ENCODE measurements around the gene ATOH8. TPM values are rescaled to one million over a fixed set of nuclear protein-coding genes. Genes with fewer than 3 reads are reported as not detected.

ATOH8 gene
- polyA plus RNA-seq, 6 donors from 2014 or later: not detected

- no peak for ATAC-seq (ENCODE audit: low read depth in 2 of 2)
- Mint-ChIP-seq H3K4me1 (peaks cover 16 to 23% (median 20%) of the 10 kb centered on the region in 3 donors), H3K4me3 (peak overlapping the region in 5 of 8 donors; percentile 8 to 42 (median 15)), H3K9me3 (no peaks in the 10 kb centered on the region), H3K36me3 (no peaks in the 10 kb centered on the region), H3K27ac (no peak overlapping the region), H3K27me3 (peaks cover 38 to 74% (median 65%) of the 10 kb centered on the region in 3 donors)
- no peak for DNase-seq
Observed at GRCh38 chr2:85756195-85756594, 2.4 kb downstream of the ATOH8 start.

- H3K4me1 Mint-ChIP-seq: peaks cover 16 to 23% (median 20%) of the 10 kb centered on the region in 3 donors
Observed at GRCh38 chr2:85756822-85757435, 3.1 kb downstream of the ATOH8 start.

GRCh38 chr2:85757860-85758259, 4.1 kb downstream of the ATOH8 start:
- H3K36me3 Mint-ChIP-seq: no peaks in the 10 kb centered on the region
- H3K4me3 Mint-ChIP-seq: no peak overlapping the region
- no peaks in the 10 kb centered on the region for H3K9me3 Mint-ChIP-seq
- no peak overlapping the region for H3K27ac Mint-ChIP-seq
- ATAC-seq (ENCODE audit: low read depth in 2 of 2) (no peak), DNase-seq (no peak)
- H3K4me1 Mint-ChIP-seq: peaks cover 13 to 23% (median 20%) of the 10 kb centered on the region in 3 donors
- H3K27me3 Mint-ChIP-seq: peaks cover 33 to 72% (median 66%) of the 10 kb centered on the region in 3 donors

More at GRCh38 chr2:85756822-85757435, 3.1 kb downstream of the ATOH8 start:
- peak overlapping the region in 2 of 6 donors; percentile 24 to 30 for H3K27ac Mint-ChIP-seq
- H3K27me3 Mint-ChIP-seq: peaks cover 40 to 70% (median 60%) of the 10 kb centered on the region in 3 donors
- H3K9me3 Mint-ChIP-seq: no peaks in the 10 kb centered on the region
- no peaks in the 10 kb centered on the region for H3K36me3 Mint-ChIP-seq
- H3K4me3 Mint-ChIP-seq: peak overlapping the region in 3 of 8 donors; percentile 8 to 30 (median 10)
- no peak for ATAC-seq (ENCODE audit: low read depth in 2 of 2)
- no peak for DNase-seq

GRCh38 chr2:85758361-85759256, 4.8 kb downstream of the ATOH8 start:
- H3K36me3 Mint-ChIP-seq: no peaks in the 10 kb centered on the region
- no peak for ATAC-seq (ENCODE audit: low read depth in 2 of 2)
- DNase-seq: no peak
- H3K27ac Mint-ChIP-seq: no peak overlapping the region
- H3K27me3 Mint-ChIP-seq: peaks cover 33 to 74% (median 68%) of the 10 kb centered on the region in 3 donors
- no peaks in the 10 kb centered on the region for H3K9me3 Mint-ChIP-seq
- H3K4me1 Mint-ChIP-seq: peaks cover 13 to 16% (median 13%) of the 10 kb centered on the region in 3 donors
- H3K4me3 Mint-ChIP-seq: no peak overlapping the region

GRCh38 chr2:85759257-85759613, 5.4 kb downstream of the ATOH8 start:
- Mint-ChIP-seq H3K27me3 (peaks cover 35 to 80% (median 72%) of the 10 kb centered on the region in 3 donors), H3K4me1 (peaks cover 13% of the 10 kb centered on the region in 3 donors), H3K27ac (no peak overlapping the region), H3K9me3 (no peaks in the 10 kb centered on the region), H3K36me3 (no peaks in the 10 kb centered on the region), H3K4me3 (no peak overlapping the region)
- no peak for ATAC-seq (ENCODE audit: low read depth in 2 of 2)
- DNase-seq: no peak

- H3K4me1 Mint-ChIP-seq: peaks cover 7 to 8% (median 7%) of the 10 kb centered on the region in 3 donors
- H3K36me3 Mint-ChIP-seq: no peaks in the 10 kb centered on the region
- ATAC-seq (ENCODE audit: low read depth in 2 of 2) (no peak), DNase-seq (no peak)
- H3K4me3 Mint-ChIP-seq: no peak overlapping the region
- no peak overlapping the region for H3K27ac Mint-ChIP-seq
- H3K27me3 Mint-ChIP-seq: peaks cover 36 to 83% (median 74%) of the 10 kb centered on the region in 3 donors
- no peaks in the 10 kb centered on the region for H3K9me3 Mint-ChIP-seq
Observed at GRCh38 chr2:85760371-85760770, 6.6 kb downstream of the ATOH8 start.

- H3K27ac Mint-ChIP-seq: peak overlapping the region in 2 of 6 donors; percentile 44 to 50
- DNase-seq: no peak
- no peaks in the 10 kb centered on the region for H3K9me3 Mint-ChIP-seq
- peaks cover 4 to 7% (median 4%) of the 10 kb centered on the region in 3 donors for H3K4me1 Mint-ChIP-seq
- H3K27me3 Mint-ChIP-seq: peaks cover 34 to 83% (median 74%) of the 10 kb centered on the region in 3 donors
- H3K4me3 Mint-ChIP-seq: no peak overlapping the region
- no peaks in the 10 kb centered on the region for H3K36me3 Mint-ChIP-seq
- no peak for ATAC-seq (ENCODE audit: low read depth in 2 of 2)
Observed at GRCh38 chr2:85760872-85761271, 7.1 kb downstream of the ATOH8 start.

GRCh38 chr2:85761512-85761944, 7.7 kb downstream of the ATOH8 start:
- peaks cover 30 to 83% (median 79%) of the 10 kb centered on the region in 3 donors for H3K27me3 Mint-ChIP-seq
- no peak for ATAC-seq (ENCODE audit: low read depth in 2 of 2)
- peaks cover 4 to 7% (median 4%) of the 10 kb centered on the region in 3 donors for H3K4me1 Mint-ChIP-seq

GRCh38 chr2:85761946-85762345, 8.2 kb downstream of the ATOH8 start:
- Mint-ChIP-seq H3K9me3 (no peaks in the 10 kb centered on the region), H3K4me3 (no peak overlapping the region), H3K4me1 (peaks cover 4 to 7% (median 4%) of the 10 kb centered on the region in 3 donors), H3K27ac (no peak overlapping the region), H3K27me3 (peaks cover 31 to 83% (median 79%) of the 10 kb centered on the region in 3 donors), H3K36me3 (no peaks in the 10 kb centered on the region)
- DNase-seq: no peak
- no peak for ATAC-seq (ENCODE audit: low read depth in 2 of 2)

More at GRCh38 chr2:85761512-85761944, 7.7 kb downstream of the ATOH8 start:
- no peak overlapping the region for H3K27ac Mint-ChIP-seq
- H3K4me3 Mint-ChIP-seq: no peak overlapping the region
- no peak for DNase-seq
- H3K9me3 Mint-ChIP-seq: no peaks in the 10 kb centered on the region
- no peaks in the 10 kb centered on the region for H3K36me3 Mint-ChIP-seq

GRCh38 chr2:85763132-85763531, 9.3 kb downstream of the ATOH8 start:
- Mint-ChIP-seq H3K27ac (peak overlapping the region in 1 of 6 donors; percentile 6), H3K4me1 (peaks cover 4 to 7% (median 4%) of the 10 kb centered on the region in 3 donors), H3K9me3 (no peaks in the 10 kb centered on the region), H3K27me3 (peaks cover 33 to 84% (median 82%) of the 10 kb centered on the region in 3 donors), H3K4me3 (no peak overlapping the region), H3K36me3 (no peaks in the 10 kb centered on the region)
- ATAC-seq (ENCODE audit: low read depth in 2 of 2) (no peak), DNase-seq (no peak)

GRCh38 chr2:85763831-85764230, 10.0 kb downstream of the ATOH8 start:
- peak overlapping the region in 1 of 6 donors; percentile 39 for H3K27ac Mint-ChIP-seq
- ATAC-seq (ENCODE audit: low read depth in 2 of 2) (no peak), DNase-seq (no peak)
- no peaks in the 10 kb centered on the region for H3K9me3 Mint-ChIP-seq
- H3K27me3 Mint-ChIP-seq: peaks cover 33 to 91% (median 89%) of the 10 kb centered on the region in 3 donors
- no peak overlapping the region for H3K4me3 Mint-ChIP-seq
- no peaks in the 10 kb centered on the region for H3K36me3 Mint-ChIP-seq
- peaks cover 4 to 7% (median 4%) of the 10 kb centered on the region in 3 donors for H3K4me1 Mint-ChIP-seq

- H3K27me3 Mint-ChIP-seq: peaks cover 28 to 89% (median 89%) of the 10 kb centered on the region in 3 donors
- no peaks in the 10 kb centered on the region for H3K36me3 Mint-ChIP-seq
- H3K27ac Mint-ChIP-seq: no peak overlapping the region
- peak overlapping the region in 1 of 8 donors; percentile 13 for H3K4me3 Mint-ChIP-seq
- no peak for ATAC-seq (ENCODE audit: low read depth in 2 of 2)
- peaks cover 4 to 7% (median 4%) of the 10 kb centered on the region in 3 donors for H3K4me1 Mint-ChIP-seq
- H3K9me3 Mint-ChIP-seq: no peaks in the 10 kb centered on the region
- DNase-seq: no peak
Observed at GRCh38 chr2:85765081-85765731, 11.4 kb downstream of the ATOH8 start.

- H3K4me3 Mint-ChIP-seq: no peak overlapping the region
- H3K4me1 Mint-ChIP-seq: peaks cover 4 to 7% (median 4%) of the 10 kb centered on the region in 3 donors
- no peak overlapping the region for H3K27ac Mint-ChIP-seq
- DNase-seq (no peak), ATAC-seq (ENCODE audit: low read depth in 2 of 2) (no peak)
- no peaks in the 10 kb centered on the region for H3K36me3 Mint-ChIP-seq
- peaks cover 28 to 90% (median 89%) of the 10 kb centered on the region in 3 donors for H3K27me3 Mint-ChIP-seq
- no peaks in the 10 kb centered on the region for H3K9me3 Mint-ChIP-seq
Observed at GRCh38 chr2:85766229-85766628, 12.4 kb downstream of the ATOH8 start.
